Measurements from ENCODE around the gene PPY. TPM values are rescaled to one million over a fixed set of nuclear protein-coding genes. Genes with fewer than 3 reads are reported as not detected.

The PPY gene
- total RNA-seq, 2 donors from 2014 or later: not detected

GRCh38 chr17:43917348-43918025 lies 24.8 kb downstream of the PPY start:
- Mint-ChIP-seq H3K4me3 (peak overlapping the region; percentile 46), H3K27ac (no peak overlapping the region), H3K27me3 (ENCODE audit: insufficient read depth) (peaks cover 24% of the 10 kb centered on the region), H3K4me1 (peaks cover 19% of the 10 kb centered on the region), H3K9me3 (no peaks in the 10 kb centered on the region), H3K36me3 (ENCODE audit: low read depth) (no peaks in the 10 kb centered on the region)
- peak; percentile 88 for TF ChIP-seq CTCF (conservative IDR thresholded peaks at IDR 0.05)
- Histone ChIP-seq H3K27ac (ENCODE audit: low read depth, low read length) (no peak overlapping the region), H3K27me3 (ENCODE audit: control insufficient read depth, insufficient read depth, low read length, poor library complexity, severe bottlenecking) (peaks cover 5% of the 10 kb centered on the region), H3K4me3 (ENCODE audit: low read length) (no peak overlapping the region), H3K4me1 (ENCODE audit: control insufficient read depth, insufficient read depth, low read length) (peaks cover 7% of the 10 kb centered on the region), H3K9me3 (ENCODE audit: control insufficient read depth, low read length) (peaks cover 7% of the 10 kb centered on the region), H3K9ac (ENCODE audit: extremely low read depth, low read length, poor library complexity, severe bottlenecking) (no peak overlapping the region), H3K36me3 (ENCODE audit: control insufficient read depth, insufficient read depth, low read length) (no peaks in the 10 kb centered on the region)
- WGBS, 2 experiments (ENCODE audit: insufficient coverage in 1 of 2, insufficient read length in 1 of 2): 82 to 89% methylated on average over 36 to 43 of the region's 43 CpGs
- DNase-seq: peak; percentile 92

- peaks cover 5% of the 10 kb centered on the region for H3K27me3 ChIP-seq (ENCODE audit: control insufficient read depth, insufficient read depth, low read length, poor library complexity, severe bottlenecking)
- H3K27ac ChIP-seq (ENCODE audit: low read depth, low read length): no peak overlapping the region
- no peak overlapping the region for H3K9ac ChIP-seq (ENCODE audit: extremely low read depth, low read length, poor library complexity, severe bottlenecking)
- no peak for DNase-seq
- Mint-ChIP-seq H3K9me3 (no peaks in the 10 kb centered on the region), H3K4me1 (peaks cover 19% of the 10 kb centered on the region), H3K36me3 (ENCODE audit: low read depth) (no peaks in the 10 kb centered on the region), H3K4me3 (peak overlapping the region; percentile 46), H3K27ac (no peak overlapping the region), H3K27me3 (ENCODE audit: insufficient read depth) (peaks cover 24% of the 10 kb centered on the region)
- TF ChIP-seq CTCF (conservative IDR thresholded peaks at IDR 0.05): no peak
- peaks cover 7% of the 10 kb centered on the region for H3K4me1 ChIP-seq (ENCODE audit: control insufficient read depth, insufficient read depth, low read length)
- H3K9me3 ChIP-seq (ENCODE audit: control insufficient read depth, low read length): peaks cover 7% of the 10 kb centered on the region
- WGBS, 2 experiments (ENCODE audit: insufficient coverage in 1 of 2, insufficient read length in 1 of 2): 96 to 97% methylated on average over 5 to 8 of the region's 8 CpGs
- H3K4me3 ChIP-seq (ENCODE audit: low read length): no peak overlapping the region
- no peaks in the 10 kb centered on the region for H3K36me3 ChIP-seq (ENCODE audit: control insufficient read depth, insufficient read depth, low read length)
Observed at GRCh38 chr17:43917016-43917347, 25.3 kb downstream of the PPY start.

- no peak overlapping the region for H3K4me3 ChIP-seq (ENCODE audit: low read length)
- H3K4me1 ChIP-seq (ENCODE audit: control insufficient read depth, insufficient read depth, low read length): peaks cover 7% of the 10 kb centered on the region
- H3K9me3 ChIP-seq (ENCODE audit: control insufficient read depth, low read length): peaks cover 7% of the 10 kb centered on the region
- DNase-seq: no peak
- H3K4me1 Mint-ChIP-seq: peaks cover 19% of the 10 kb centered on the region
- peak overlapping the region; percentile 46 for H3K4me3 Mint-ChIP-seq
- H3K9ac ChIP-seq (ENCODE audit: extremely low read depth, low read length, poor library complexity, severe bottlenecking): no peak overlapping the region
- peaks cover 5% of the 10 kb centered on the region for H3K27me3 ChIP-seq (ENCODE audit: control insufficient read depth, insufficient read depth, low read length, poor library complexity, severe bottlenecking)
- TF ChIP-seq CTCF (conservative IDR thresholded peaks at IDR 0.05): peak; percentile 54
- 73 to 85% methylated on average over 4 of the region's 4 CpGs for WGBS, 2 experiments (ENCODE audit: insufficient coverage in 1 of 2, insufficient read length in 1 of 2)
- H3K36me3 ChIP-seq (ENCODE audit: control insufficient read depth, insufficient read depth, low read length): no peaks in the 10 kb centered on the region
- H3K27me3 Mint-ChIP-seq (ENCODE audit: insufficient read depth): peaks cover 24% of the 10 kb centered on the region
- no peaks in the 10 kb centered on the region for H3K36me3 Mint-ChIP-seq (ENCODE audit: low read depth)
- H3K9me3 Mint-ChIP-seq: no peaks in the 10 kb centered on the region
- no peak overlapping the region for H3K27ac Mint-ChIP-seq
- no peak overlapping the region for H3K27ac ChIP-seq (ENCODE audit: low read depth, low read length)
Observed at GRCh38 chr17:43916385-43916784, 25.9 kb downstream of the PPY start.

Data from endodermal cell (in vitro differentiated cells).